Measurements from ENCODE around the gene UBE2E2. TPM values are rescaled to one million over a fixed set of nuclear protein-coding genes. Genes with fewer than 3 reads are reported as not detected.

UBE2E2 gene
- total RNA-seq, 2 experiments from 2014 or later = 41.1 to 48.8 TPM

DNA sequence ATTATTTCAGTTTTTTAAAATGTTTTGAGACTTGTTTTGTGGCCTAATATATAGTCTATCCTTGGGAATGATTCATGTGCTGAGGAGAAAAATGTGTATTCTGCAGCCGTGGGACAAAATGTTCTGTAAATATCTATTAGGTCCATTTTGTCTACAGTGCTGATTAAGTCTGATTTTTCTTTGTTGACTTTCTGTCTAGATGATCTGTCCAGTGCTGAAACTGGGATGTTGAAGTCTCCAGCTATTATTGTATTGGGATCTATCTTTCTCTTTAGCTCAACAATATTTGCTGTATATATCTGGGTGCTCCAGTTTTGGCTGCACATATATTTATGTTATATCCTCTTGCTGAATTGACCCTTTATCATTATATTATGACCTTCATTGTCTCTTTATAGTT, 85.2 kb downstream of the UBE2E2 start:
- H3K4me2 ChIP-seq (ENCODE audit: low read length) = no peak overlapping the region; the same call in 1 of the 2 replicates
- CTCF ChIA-PET (ENCODE audit: unreplicated experiment) = no interaction called here
- peaks cover 28% of the 10 kb centered on the region for H3K36me3 ChIP-seq (ENCODE audit: insufficient read depth, low read length)
- H3K27ac ChIP-seq (ENCODE audit: low read depth, low read length, poor library complexity, severe bottlenecking) = no peak overlapping the region
- H3K79me2 ChIP-seq (ENCODE audit: insufficient read depth, low read depth, low read length) = peaks cover 25% of the 10 kb centered on the region; the same call in 1 of the 2 replicates
- H3K4me1 ChIP-seq (ENCODE audit: insufficient read depth, low read length, poor library complexity, severe bottlenecking) = peaks cover 18% of the 10 kb centered on the region
- TSS peak; percentile 33 for BruUV-seq (replicated peaks)
- TF ChIP-seq, protein P1, sequence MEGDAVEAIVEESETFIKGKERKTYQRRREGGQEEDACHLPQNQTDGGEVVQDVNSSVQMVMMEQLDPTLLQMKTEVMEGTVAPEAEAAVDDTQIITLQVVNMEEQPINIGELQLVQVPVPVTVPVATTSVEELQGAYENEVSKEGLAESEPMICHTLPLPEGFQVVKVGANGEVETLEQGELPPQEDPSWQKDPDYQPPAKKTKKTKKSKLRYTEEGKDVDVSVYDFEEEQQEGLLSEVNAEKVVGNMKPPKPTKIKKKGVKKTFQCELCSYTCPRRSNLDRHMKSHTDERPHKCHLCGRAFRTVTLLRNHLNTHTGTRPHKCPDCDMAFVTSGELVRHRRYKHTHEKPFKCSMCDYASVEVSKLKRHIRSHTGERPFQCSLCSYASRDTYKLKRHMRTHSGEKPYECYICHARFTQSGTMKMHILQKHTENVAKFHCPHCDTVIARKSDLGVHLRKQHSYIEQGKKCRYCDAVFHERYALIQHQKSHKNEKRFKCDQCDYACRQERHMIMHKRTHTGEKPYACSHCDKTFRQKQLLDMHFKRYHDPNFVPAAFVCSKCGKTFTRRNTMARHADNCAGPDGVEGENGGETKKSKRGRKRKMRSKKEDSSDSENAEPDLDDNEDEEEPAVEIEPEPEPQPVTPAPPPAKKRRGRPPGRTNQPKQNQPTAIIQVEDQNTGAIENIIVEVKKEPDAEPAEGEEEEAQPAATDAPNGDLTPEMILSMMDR (conservative IDR thresholded peaks at IDR 0.05; ENCODE audit: low read length) = no peak
- TF ChIP-seq EZH2phosphoT487 (IDR thresholded peaks at IDR 0.05; ENCODE audit: borderline replicate concordance, low read depth, low read length) = no peak
- H3K9me2 ChIP-seq (ENCODE audit: insufficient read depth, low read length) = no peaks in the 10 kb centered on the region
- POLR2A ChIA-PET = interaction anchor here (0.6 to 2.0 kb wide), 6 partner anchors 12 to 471 kb away, joined by 3 to 6 read pairs (median 4); no protein-coding TSS in a partner anchor
- no peak for DNase-seq (ENCODE audit: low spot score)
- no peak overlapping the region for H2AFZ ChIP-seq (ENCODE audit: low read length)
- intact Hi-C loops (cut with micrococcal nuclease; ENCODE audit: unreplicated experiment) = no loop called here
- H4K20me1 ChIP-seq (ENCODE audit: insufficient read depth, low read length) = no peaks in the 10 kb centered on the region
- H3K4me3 ChIP-seq (ENCODE audit: low read depth, low read length, poor library complexity, severe bottlenecking) = no peak overlapping the region
- H3K9me3 ChIP-seq (ENCODE audit: low read length) = peaks cover 15% of the 10 kb centered on the region; the same call in 1 of the 2 replicates

DNA sequence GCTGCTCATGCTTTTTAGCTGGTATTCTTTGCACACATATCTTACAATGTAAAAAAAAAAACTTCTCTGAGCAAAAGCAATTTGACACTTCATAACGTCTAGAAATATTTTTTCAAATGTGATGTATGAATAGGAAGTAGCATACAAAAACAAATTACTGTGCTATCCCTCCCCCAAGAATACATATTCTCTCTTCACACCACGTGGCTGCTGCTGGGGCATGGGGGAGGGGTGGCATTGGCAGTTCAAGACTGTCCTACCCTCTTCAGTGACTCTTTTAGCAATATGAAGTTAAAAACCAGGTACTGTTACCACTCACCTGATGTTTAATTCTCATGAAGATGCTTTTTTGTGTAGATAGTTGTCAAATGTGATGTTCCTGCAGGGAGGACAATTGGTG, 85.6 kb downstream of the UBE2E2 start:
- POLR2A ChIA-PET = interaction anchor here (0.6 to 2.0 kb wide), 6 partner anchors 12 to 471 kb away, joined by 3 to 6 read pairs (median 4); no protein-coding TSS in a partner anchor
- no TSS peak for BruUV-seq (replicated peaks)
- peaks cover 20% of the 10 kb centered on the region for H3K4me1 ChIP-seq (ENCODE audit: insufficient read depth, low read length, poor library complexity, severe bottlenecking)
- peaks cover 28% of the 10 kb centered on the region for H3K36me3 ChIP-seq (ENCODE audit: insufficient read depth, low read length)
- no peak for DNase-seq (ENCODE audit: low spot score)
- H3K9me3 ChIP-seq (ENCODE audit: low read length) = peaks cover 15% of the 10 kb centered on the region; the same call in 1 of the 2 replicates
- H3K79me2 ChIP-seq (ENCODE audit: insufficient read depth, low read depth, low read length) = peaks cover 28% of the 10 kb centered on the region; the same call in 1 of the 2 replicates
- intact Hi-C loops (cut with micrococcal nuclease; ENCODE audit: unreplicated experiment) = no loop called here
- H3K27ac ChIP-seq (ENCODE audit: low read depth, low read length, poor library complexity, severe bottlenecking) = no peak overlapping the region
- H3K4me2 ChIP-seq (ENCODE audit: low read length) = peak overlapping the region; percentile 32
- no peaks in the 10 kb centered on the region for H4K20me1 ChIP-seq (ENCODE audit: insufficient read depth, low read length)
- H2AFZ ChIP-seq (ENCODE audit: low read length) = no peak overlapping the region
- no peak for TF ChIP-seq EZH2phosphoT487 (IDR thresholded peaks at IDR 0.05; ENCODE audit: borderline replicate concordance, low read depth, low read length)
- TF ChIP-seq, protein P1 (conservative IDR thresholded peaks at IDR 0.05; ENCODE audit: low read length) = no peak
- CTCF ChIA-PET (ENCODE audit: unreplicated experiment) = no interaction called here
- no peak overlapping the region for H3K4me3 ChIP-seq (ENCODE audit: low read depth, low read length, poor library complexity, severe bottlenecking)
- no peaks in the 10 kb centered on the region for H3K9me2 ChIP-seq (ENCODE audit: insufficient read depth, low read length)

DNA sequence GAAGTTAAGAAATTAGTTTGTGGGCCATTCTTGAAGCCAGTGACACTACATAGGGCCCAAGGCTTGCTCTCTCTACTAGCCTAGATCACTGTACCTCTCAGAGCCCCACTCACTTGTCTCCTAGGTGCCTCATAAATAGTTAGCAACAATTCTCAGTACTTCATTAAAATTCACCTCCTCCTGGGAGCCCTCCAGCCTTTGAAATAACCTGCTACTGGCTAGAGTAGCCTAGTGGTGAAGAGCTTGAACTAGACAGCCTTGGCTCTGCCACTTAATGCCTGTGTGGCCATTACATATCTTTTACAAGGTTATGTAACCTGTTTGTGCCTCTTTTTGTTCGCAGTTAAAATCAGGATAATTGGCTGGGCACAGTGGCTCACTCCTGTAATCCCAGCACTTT, 89.3 kb downstream of the UBE2E2 start:
- ChIA-PET CTCF (ENCODE audit: unreplicated experiment) (no interaction called here), POLR2A (interaction anchor here (0.7 to 1.8 kb wide), 2 partner anchors 8 to 548 kb away, joined by 6 read pairs; no protein-coding TSS in a partner anchor)
- H3K4me2 ChIP-seq (ENCODE audit: low read length) = no peak overlapping the region
- H3K4me1 ChIP-seq (ENCODE audit: insufficient read depth, low read length, poor library complexity, severe bottlenecking) = peaks cover 41% of the 10 kb centered on the region
- no peaks in the 10 kb centered on the region for H3K9me2 ChIP-seq (ENCODE audit: insufficient read depth, low read length)
- H3K79me2 ChIP-seq (ENCODE audit: insufficient read depth, low read depth, low read length) = peaks cover 45% of the 10 kb centered on the region; the same call in 1 of the 2 replicates
- TF ChIP-seq, protein P1 (conservative IDR thresholded peaks at IDR 0.05; ENCODE audit: low read length) = no peak
- TF ChIP-seq EZH2phosphoT487 (IDR thresholded peaks at IDR 0.05; ENCODE audit: borderline replicate concordance, low read depth, low read length) = no peak
- no TSS peak for BruUV-seq (replicated peaks)
- H3K27ac ChIP-seq (ENCODE audit: low read depth, low read length, poor library complexity, severe bottlenecking) = no peak overlapping the region
- H2AFZ ChIP-seq (ENCODE audit: low read length) = no peak overlapping the region
- H3K36me3 ChIP-seq (ENCODE audit: insufficient read depth, low read length) = peaks cover 26% of the 10 kb centered on the region
- H4K20me1 ChIP-seq (ENCODE audit: insufficient read depth, low read length) = no peaks in the 10 kb centered on the region
- H3K4me3 ChIP-seq (ENCODE audit: low read depth, low read length, poor library complexity, severe bottlenecking) = no peak overlapping the region
- DNase-seq (ENCODE audit: low spot score) = no peak
- intact Hi-C loops (cut with micrococcal nuclease; ENCODE audit: unreplicated experiment) = no loop called here
- peaks cover 5% of the 10 kb centered on the region; the same call in 1 of the 2 replicates for H3K9me3 ChIP-seq (ENCODE audit: low read length)

Measured in OCI-LY7 (cell line).